ENCODE measurements around the gene RAB40C. TPM values are rescaled to one million over a fixed set of nuclear protein-coding genes. Genes with fewer than 3 reads are reported as not detected.

The RAB40C gene
- total and polyA plus RNA-seq, 9 of the 15 experiments (the other 6 are each of a cell fraction or from before 2014, with no cell fraction given) = 0.17 to 23.4 (median 8.7) TPM

- TF ChIP-seq ZBTB43 (CRISPR knock-in tag; IDR thresholded peaks at IDR 0.05) = no peak
- no peak for TF ChIP-seq POLR2H (tag; IDR thresholded peaks at IDR 0.05; ENCODE audit: low read depth)
- TF ChIP-seq MYC (IDR thresholded peaks at IDR 0.05; ENCODE audit: low read depth, low read length) = no peak
- no peak for TF ChIP-seq MYC (CRISPR knock-in tag; IDR thresholded peaks at IDR 0.05; ENCODE audit: borderline replicate concordance, low read depth)
- TF ChIP-seq IFI16 (CRISPR knock-in tag; IDR thresholded peaks at IDR 0.05) = no peak
- TF ChIP-seq SMARCA5 (IDR thresholded peaks at IDR 0.05) = no peak
- no peak for TF ChIP-seq SREBF2 (CRISPR knock-in tag; IDR thresholded peaks at IDR 0.05)
- TF ChIP-seq PRMT5 (CRISPR knock-in tag; IDR thresholded peaks at IDR 0.05) = no peak
- no peak for TF ChIP-seq FOXK1 (CRISPR knock-in tag; IDR thresholded peaks at IDR 0.05; ENCODE audit: borderline replicate concordance)
- TF ChIP-seq ZNF436 (CRISPR knock-in tag; IDR thresholded peaks at IDR 0.05) = no peak
- TF ChIP-seq ZNF766 (CRISPR knock-in tag; conservative IDR thresholded peaks at IDR 0.05) = no peak
- no peak for TF ChIP-seq RAD51 (IDR thresholded peaks at IDR 0.05; ENCODE audit: borderline replicate concordance, low read depth)
- TF ChIP-seq CHD4 (IDR thresholded peaks at IDR 0.05; ENCODE audit: insufficient read depth, insufficient replicate concordance, low read depth, low read length, poor library complexity, severe bottlenecking) = no peak
- TF ChIP-seq ZNF592 (IDR thresholded peaks at IDR 0.05) = no peak
- TF ChIP-seq RBM25 (IDR thresholded peaks at IDR 0.05; ENCODE audit: low read depth, low read length, severe bottlenecking) = no peak
- TF ChIP-seq MAFF (IDR thresholded peaks at IDR 0.05; ENCODE audit: low read length) = no peak
- TF ChIP-seq, protein P1, sequence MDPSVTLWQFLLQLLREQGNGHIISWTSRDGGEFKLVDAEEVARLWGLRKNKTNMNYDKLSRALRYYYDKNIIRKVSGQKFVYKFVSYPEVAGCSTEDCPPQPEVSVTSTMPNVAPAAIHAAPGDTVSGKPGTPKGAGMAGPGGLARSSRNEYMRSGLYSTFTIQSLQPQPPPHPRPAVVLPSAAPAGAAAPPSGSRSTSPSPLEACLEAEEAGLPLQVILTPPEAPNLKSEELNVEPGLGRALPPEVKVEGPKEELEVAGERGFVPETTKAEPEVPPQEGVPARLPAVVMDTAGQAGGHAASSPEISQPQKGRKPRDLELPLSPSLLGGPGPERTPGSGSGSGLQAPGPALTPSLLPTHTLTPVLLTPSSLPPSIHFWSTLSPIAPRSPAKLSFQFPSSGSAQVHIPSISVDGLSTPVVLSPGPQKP (CRISPR knock-in tag; IDR thresholded peaks at IDR 0.05) = no peak
- no peak for TF ChIP-seq RBM14 (IDR thresholded peaks at IDR 0.05; ENCODE audit: borderline replicate concordance, insufficient read depth, low read depth, low read length)
- no peak for TF ChIP-seq HSF4 (CRISPR knock-in tag; IDR thresholded peaks at IDR 0.05; ENCODE audit: borderline replicate concordance)
- TF ChIP-seq EGR1 (conservative IDR thresholded peaks at IDR 0.05) = no peak
- no peak for TF ChIP-seq ZNF24 (IDR thresholded peaks at IDR 0.05)
- no peak for TF ChIP-seq HNRNPL (IDR thresholded peaks at IDR 0.05; ENCODE audit: low read depth, low read length)
- TF ChIP-seq PCBP1 (IDR thresholded peaks at IDR 0.05; ENCODE audit: low read depth, low read length, poor library complexity, severe bottlenecking) = peak; percentile 29
Observed at GRCh38 chr16:546909-547770, 42.7 kb upstream of the RAB40C start (continued).
